ENCODE measurements around the gene PDIA5.

Gene PDIA5

DNA sequence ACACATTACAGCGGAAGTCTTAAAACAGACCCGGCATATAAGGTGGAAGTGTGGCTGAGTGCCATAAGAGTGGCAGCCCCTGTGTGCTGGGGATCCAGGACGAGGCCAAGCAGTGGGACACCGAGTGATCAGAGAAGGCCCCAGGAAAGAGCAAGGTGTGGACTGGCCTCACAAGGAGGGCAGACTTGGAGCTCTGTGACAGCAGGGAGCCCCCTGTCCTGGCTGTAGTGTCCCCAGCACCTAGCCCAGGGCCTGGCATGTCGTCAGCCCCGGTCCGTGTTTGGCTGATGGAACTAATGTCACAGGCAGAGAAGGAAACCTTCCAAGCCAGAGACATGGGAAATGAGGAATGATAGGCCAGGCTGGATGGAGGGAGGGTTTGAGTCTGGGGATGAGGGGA is 4.8 kb downstream of the PDIA5 start:
- DNase-seq (ENCODE audit: low read depth in 3 of 3), result no peak

- DNase-seq (ENCODE audit: low read depth in 3 of 3), result no peak
Measured at GRCh38 chr3:123072152-123072551, 5.3 kb downstream of the PDIA5 start.

DNA sequence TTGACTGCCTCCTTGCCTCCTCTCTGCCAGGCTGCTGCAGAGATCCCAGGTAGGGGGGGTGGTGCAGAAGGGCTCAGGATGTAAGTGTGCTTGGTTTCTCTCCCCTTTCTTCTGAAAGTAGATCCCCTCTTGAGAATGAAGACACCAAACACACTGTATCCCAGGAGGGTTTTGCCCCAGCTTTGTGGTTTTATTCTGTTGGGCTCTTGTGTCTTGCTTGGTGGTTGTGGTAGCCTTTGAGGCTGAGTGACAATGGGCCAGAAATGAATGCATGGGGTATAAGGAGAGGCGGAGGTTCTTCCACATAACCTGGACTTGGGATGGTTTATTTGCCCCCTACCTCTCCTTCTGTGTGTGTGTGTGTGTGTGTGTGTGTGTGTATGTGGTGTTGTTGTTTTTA is 5.7 kb downstream of the PDIA5 start:
- no peak for DNase-seq (ENCODE audit: low read depth in 3 of 3)

DNA sequence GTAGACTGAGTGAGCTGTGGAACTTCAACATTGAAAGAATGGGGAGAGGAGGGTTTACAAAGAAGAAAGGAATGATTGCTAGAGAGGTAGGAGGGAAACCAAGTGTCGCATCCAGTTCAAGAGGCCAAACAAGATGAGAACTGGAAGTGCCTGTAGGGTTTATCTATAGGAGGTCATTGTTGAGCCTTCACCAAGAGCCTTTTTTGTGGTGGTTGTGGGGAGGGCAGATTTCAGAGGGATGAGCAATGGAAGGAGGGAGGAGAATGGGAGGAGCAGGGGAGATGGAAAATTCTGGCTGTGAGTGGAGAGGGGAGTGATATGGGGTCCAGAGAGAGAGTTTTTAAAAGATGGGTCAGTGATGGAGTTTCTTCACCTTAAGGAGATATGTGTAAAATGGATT is 8.5 kb downstream of the PDIA5 start:
- DNase-seq (ENCODE audit: low read depth in 3 of 3), result no peak

GRCh38 chr3:123076112-123076495 is 9.3 kb downstream of the PDIA5 start:
- DNase-seq (ENCODE audit: low read depth in 3 of 3), result no peak

DNA sequence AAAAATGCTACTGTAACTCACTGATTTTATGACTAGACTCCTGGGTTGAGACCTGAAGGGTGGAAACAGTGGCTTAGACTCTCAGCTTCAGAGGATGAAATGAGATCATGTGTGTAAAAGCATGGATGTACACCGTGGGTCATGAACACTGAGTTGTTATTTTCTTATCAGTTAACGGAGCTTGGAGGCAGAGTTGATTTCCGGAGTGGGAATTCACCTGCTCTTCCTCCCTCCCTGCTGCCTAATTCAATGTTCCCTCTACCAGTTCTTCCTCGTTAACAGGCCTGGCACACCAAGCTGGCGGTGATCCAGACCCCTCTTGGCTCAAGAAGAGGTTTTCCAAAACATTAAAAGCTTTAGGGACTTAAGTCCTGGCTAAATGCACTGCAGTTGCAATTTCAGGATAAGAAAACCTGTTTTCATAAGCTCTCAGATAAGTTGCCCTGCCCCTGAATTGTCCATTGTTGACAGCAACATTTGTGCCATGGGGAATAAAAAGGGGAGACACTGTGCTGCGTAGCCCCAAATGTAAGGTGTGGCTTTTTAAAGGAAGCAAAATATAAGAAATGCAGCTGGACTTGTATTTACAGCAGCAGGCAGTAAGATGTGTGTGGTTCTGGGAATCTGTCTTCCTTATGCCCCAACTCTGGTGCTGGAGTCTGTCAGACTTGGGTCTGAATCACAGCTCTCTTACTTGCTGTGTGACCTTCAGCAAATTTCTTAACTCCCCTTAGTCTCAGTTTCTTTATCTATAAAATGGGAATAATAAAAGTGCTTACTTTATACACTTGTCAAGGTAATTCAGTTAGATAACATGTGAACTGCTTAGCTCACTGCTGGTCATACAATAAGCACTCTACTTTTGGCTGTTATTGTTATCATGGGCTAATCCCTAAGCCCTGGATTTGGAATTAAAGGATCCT is 9.9 kb downstream of the PDIA5 start:
- no peak for DNase-seq (ENCODE audit: low read depth in 3 of 3)

DNA sequence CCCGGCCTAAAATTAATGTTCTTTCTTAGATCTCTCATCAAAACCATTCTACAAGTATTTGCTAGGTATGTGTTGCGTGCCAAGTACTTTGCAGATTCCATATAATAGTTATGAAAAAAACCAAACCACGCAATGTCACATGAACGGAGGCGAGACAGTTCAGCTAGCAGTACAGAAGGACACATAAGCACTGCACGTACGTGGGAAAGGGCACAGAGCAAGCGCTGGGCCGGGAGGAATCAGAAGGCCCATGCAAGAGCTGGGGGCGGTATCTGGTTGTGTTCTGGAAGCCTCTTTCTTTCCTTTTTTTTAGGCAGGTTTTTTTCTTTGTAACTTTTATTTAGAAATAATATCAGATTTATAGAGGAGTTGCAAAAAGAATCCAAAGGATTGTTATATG is 11.3 kb downstream of the PDIA5 start:
- no peak for DNase-seq (ENCODE audit: low read depth in 3 of 3)

DNA sequence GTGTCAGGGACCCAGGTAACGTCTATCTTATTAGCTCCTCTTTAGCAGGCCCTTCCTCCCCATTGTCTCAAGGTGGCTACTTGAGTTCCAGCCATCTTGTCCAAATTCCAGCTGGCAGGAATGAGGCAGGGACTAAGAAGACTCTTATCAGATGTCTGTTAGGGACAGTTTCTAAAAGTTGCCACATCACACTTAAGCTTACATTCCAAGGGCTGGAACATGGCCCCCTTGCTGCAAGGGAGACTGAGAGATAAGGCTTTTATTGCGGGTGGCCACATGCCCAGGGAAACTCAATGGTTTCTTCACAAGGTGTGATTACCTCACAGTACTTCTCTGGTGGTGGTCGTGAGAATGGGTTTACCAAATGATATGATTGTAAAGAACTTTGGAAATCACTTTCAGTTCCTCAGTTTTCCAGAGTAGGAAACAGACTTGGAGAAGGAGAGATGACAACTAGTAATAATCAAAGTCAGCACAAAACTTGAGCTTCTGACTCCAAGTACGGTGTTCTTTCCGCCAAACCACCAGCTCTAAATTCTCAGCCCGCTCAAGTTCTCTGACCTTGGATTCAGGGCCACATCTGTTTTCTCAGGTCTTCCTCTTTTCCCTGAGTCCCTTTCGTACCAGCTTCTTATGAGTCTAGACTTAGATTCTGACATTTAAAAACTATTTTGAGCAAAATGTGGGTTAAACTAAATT is 14.2 kb downstream of the PDIA5 start:
- DNase-seq (ENCODE audit: low read depth in 3 of 3), result no peak

DNA sequence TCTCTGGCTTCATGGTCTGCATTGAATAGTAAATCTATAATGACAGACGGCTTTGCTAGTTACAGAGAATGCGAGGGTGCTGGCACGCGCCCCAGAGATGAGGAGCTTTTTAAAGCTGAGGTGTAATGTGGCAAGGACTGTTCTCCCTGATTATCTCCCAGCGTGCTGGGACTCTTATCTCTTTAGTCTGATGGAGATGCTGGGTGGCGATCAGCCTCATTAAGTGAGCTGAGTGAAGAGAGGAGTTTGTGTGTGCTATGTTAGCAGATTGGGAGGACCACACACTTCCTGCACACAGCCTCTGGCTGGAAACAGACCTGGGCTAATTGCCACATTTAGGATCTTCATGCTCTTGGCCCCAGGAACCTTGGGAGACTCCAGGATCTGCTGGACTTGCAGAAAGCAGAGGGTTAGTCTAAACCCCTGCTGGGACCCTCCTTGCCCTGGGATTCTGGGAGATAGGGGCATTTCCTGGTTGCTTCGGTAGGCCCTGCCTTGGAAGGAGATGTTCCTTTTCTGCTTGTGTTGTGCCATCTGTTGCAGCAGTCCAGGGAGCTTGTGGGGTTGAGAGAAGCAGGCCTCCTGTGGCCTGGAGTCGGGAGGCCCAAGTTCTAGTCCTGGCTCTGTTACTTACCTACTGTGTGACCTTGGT is 15.0 kb downstream of the PDIA5 start:
- no peak for DNase-seq (ENCODE audit: low read depth in 3 of 3)

GRCh38 chr3:123082370-123083065 is 15.7 kb downstream of the PDIA5 start:
- DNase-seq (ENCODE audit: low read depth in 3 of 3), result no peak

- no peak for DNase-seq (ENCODE audit: low read depth in 3 of 3)
Measured at GRCh38 chr3:123083383-123084124, 16.7 kb downstream of the PDIA5 start.

- DNase-seq (ENCODE audit: low read depth in 3 of 3), result no peak
Measured at GRCh38 chr3:123084192-123084591, 17.4 kb downstream of the PDIA5 start.

GRCh38 chr3:123084738-123085237 is 18.0 kb downstream of the PDIA5 start:
- no peak for DNase-seq (ENCODE audit: low read depth in 3 of 3)

DNA sequence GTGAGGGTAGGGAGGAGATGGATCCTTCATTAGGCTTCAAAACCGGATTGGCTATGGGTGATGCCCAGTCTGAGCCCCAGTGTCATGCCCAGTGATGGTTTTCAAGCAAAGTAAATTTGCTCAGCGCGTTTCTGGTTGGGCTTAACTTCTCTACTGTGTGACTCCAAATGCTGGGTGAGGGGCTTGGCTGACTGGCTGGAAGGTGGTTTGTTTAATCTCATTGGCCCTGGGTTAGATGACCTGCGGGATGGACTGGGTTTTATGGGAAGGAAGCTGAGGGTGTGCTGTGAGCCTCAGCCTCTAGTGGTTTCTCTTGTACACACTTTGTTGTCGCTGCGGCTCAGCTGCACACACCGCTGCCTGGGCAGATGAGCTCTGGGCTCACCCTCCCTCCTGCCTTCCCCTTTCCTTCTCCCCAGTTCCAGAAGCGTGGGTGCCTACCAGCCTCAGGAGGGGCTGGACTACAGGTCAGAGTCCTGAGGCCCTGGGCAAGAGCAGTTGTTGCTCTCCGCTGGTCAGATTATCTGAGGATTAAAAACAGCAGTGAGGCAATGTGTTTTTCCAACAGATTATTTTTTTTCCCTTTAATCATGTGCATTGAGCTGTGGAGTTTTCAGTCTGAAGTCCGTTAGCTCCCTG is 18.6 kb downstream of the PDIA5 start:
- DNase-seq (ENCODE audit: low read depth in 3 of 3), result no peak

- DNase-seq (ENCODE audit: low read depth in 3 of 3), result no peak
Measured at GRCh38 chr3:123085932-123086627, 19.3 kb downstream of the PDIA5 start.

DNA sequence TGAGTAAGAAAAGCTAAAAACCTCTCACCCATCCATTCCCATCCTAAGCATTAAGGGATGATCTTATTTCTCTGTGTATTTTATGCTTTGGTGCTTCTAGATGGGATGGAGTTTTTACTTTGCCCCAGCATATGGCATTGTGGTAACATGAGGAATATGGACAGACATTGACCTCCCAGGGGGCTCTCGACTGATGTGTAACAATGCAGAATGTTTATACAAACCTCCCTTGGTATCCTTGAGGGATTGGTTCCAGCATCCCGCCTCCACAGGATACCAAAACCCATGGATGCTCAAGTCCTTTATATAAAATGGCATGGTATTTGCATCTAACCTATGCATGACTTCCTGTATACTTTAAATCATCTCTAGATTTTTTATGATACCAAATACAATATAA is 21.6 kb downstream of the PDIA5 start:
- no peak for DNase-seq (ENCODE audit: low read depth in 3 of 3)

GRCh38 chr3:123089611-123090331 is 22.9 kb downstream of the PDIA5 start:
- DNase-seq (ENCODE audit: low read depth in 3 of 3), result no peak

DNA sequence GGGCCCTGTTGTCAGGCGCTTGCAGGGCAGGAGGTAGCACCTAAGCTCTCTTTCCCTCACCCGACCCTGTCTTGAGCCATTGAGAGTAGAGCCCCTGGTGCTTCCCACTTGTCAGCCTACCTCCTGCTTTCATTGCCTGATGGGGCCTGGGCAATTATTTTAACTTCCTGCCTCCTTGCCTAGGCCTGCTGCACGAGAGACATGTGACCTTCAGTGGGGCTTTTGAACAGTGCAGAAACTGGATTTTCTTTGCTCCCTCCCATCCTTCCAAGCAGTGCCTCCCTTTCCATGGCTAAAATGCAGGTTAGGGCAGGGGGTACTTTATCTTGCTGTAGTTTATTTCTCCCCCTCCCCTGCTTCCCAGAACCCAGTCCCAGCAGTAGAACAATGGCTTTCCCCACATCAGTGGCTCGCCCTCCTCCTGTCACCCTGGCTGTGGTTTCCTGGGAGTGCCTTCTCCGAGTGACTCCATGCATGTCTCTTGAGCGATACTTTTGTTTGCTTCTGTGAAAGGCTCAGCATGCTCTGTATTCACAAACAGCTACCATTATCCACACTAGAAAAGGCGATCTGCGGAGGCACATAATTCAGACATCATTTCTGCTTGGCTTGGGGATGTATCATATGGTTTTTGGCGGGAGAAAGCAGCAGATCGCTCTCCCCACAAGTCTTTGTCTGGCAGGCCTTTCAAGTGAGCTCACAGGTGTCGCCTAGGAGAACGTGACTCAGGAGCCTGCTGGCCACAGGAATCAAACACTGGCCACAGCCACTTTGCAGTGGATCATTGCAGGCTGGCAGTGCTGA is 24.1 kb downstream of the PDIA5 start:
- DNase-seq (ENCODE audit: low read depth in 3 of 3), result no peak

DNA sequence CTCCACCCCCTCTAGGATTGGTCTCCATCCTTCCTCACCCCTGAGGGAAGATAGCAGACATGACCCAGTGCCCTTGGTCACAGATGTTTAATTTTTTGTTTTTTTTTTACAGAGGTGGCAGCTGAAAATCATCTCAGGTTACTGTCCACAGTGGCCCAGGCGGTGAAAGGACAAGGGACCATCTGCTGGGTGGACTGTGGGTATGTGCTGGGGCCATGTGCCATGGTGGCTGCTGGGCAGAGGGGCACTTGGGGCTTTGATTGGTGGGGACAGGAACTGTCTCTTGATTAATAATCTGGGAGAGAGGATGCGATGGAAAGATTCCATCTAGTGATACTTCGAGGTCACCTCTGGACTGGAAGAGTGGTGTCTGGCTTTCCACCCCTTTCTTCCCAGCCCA is 25.4 kb downstream of the PDIA5 start:
- no peak for DNase-seq (ENCODE audit: low read depth in 3 of 3)
